Neural cell (in vitro differentiated cells): ENCODE results near the gene TOR1AIP2. TPM values are rescaled to one million over a fixed set of nuclear protein-coding genes. Genes with fewer than 3 reads are reported as not detected.

Experiments used
- H2AFZ ChIP-seq: fragments of 200-600, 300-800 bp; sonication (generic), shearing (Covaris generic); 2 replicates; pipeline ENCODE4 v1.6.0; 2014; ENCODE audit warnings: low read depth, mild to moderate bottlenecking, antibody characterized with exemption, low read length, moderate library complexity
- H3F3A ChIP-seq: fragments of 200-600 bp; shearing (Covaris generic); 2 replicates; pipeline ENCODE4 v1.6.1; 2016; ENCODE audit warnings: mild to moderate bottlenecking, moderate library complexity, mixed read lengths, antibody characterized with exemption, low read length; ENCODE audit not compliant: insufficient read depth, poor library complexity, severe bottlenecking
- H3K27ac ChIP-seq: fragments of 200-600, 300-800 bp; sonication (generic), shearing (Covaris generic); 2 replicates; pipeline ENCODE4 v1.5.1; 2014; ENCODE audit warnings: mild to moderate bottlenecking, low read length, moderate library complexity
- H3K27me3 ChIP-seq: fragments of 300-800, 200-600 bp; sonication (generic), shearing (Covaris generic); 2 replicates; pipeline ENCODE4 v1.6.0; 2014; ENCODE audit warnings: mild to moderate bottlenecking, low read depth, low read length, moderate library complexity; ENCODE audit not compliant: insufficient read depth
- H3K36me3 ChIP-seq: fragments of 300-800, 200-600 bp; sonication (generic), shearing (Covaris generic); 2 replicates; pipeline ENCODE4 v1.5.1; 2014; ENCODE audit warnings: mild to moderate bottlenecking, antibody characterized with exemption, low read length, moderate library complexity; ENCODE audit not compliant: insufficient read depth
- H3K4me2 ChIP-seq: fragments of 300-800, 200-600 bp; sonication (generic), shearing (Covaris generic); 2 replicates; pipeline ENCODE4 v1.6.0; 2014; ENCODE audit warnings: mild to moderate bottlenecking, low read length
- H3K4me3 ChIP-seq: fragments of 300-800, 200-600 bp; sonication (generic), shearing (Covaris generic); 2 replicates; pipeline ENCODE4 v1.5.1; 2014; ENCODE audit warnings: mild to moderate bottlenecking, low read length, moderate library complexity
- H3K79me2 ChIP-seq: fragments of 200-600 bp; shearing (Covaris generic); replicated peaks from 2 replicates; pipeline ENCODE4 v1.6.0; 2014; ENCODE audit warnings: mild to moderate bottlenecking, low read length, moderate library complexity; ENCODE audit not compliant: insufficient read depth
- H3K9ac ChIP-seq: fragments of 300-800, 200-600 bp; sonication (generic), shearing (Covaris generic); 2 replicates; pipeline ENCODE4 v1.6.1; 2016; ENCODE audit warnings: mild to moderate bottlenecking, low read length, mixed read lengths
- H3K9me2 ChIP-seq: fragments of 200-600 bp; shearing (Covaris generic); 2 replicates; pipeline ENCODE4 v1.6.1; 2016; ENCODE audit warnings: mild to moderate bottlenecking, low read length, mixed read lengths; ENCODE audit not compliant: insufficient read depth
- H3K9me3 ChIP-seq: fragments of 200-600, 300-800 bp; sonication (generic), shearing (Covaris generic); 2 replicates; pipeline ENCODE4 v1.6.1; 2016; ENCODE audit warnings: mild to moderate bottlenecking, mixed run types, low read length, moderate library complexity, mixed read lengths
- H4K20me1 ChIP-seq: fragments of 200-600 bp; shearing (Covaris generic); 2 replicates; pipeline ENCODE4 v1.6.1; 2016; ENCODE audit warnings: mild to moderate bottlenecking, mixed run types; ENCODE audit not compliant: insufficient read depth
- EP300 ChIP-seq: fragments of 450-650 bp; conservative IDR thresholded peaks from 2 replicates; pipeline ENCODE4 v1.6.1; 2014; ENCODE audit warnings: antibody characterized with exemption, mild to moderate bottlenecking, moderate library complexity; ENCODE audit not compliant: poor library complexity, severe bottlenecking
- EZH2 ChIP-seq: fragments of 200-600, 300-800 bp; shearing (Covaris generic), sonication (generic); IDR thresholded peaks from 2 replicates; pipeline ENCODE4 v1.6.1; 2014; ENCODE audit warnings: antibody characterized with exemption, low read length, borderline replicate concordance, mild to moderate bottlenecking; ENCODE audit not compliant: insufficient read depth, poor library complexity, severe bottlenecking
- MXI1 ChIP-seq: fragments of 450-650 bp; conservative IDR thresholded peaks from 2 replicates; pipeline ENCODE4 v1.6.1; 2014; ENCODE audit warnings: antibody characterized with exemption, mild to moderate bottlenecking; ENCODE audit not compliant: poor library complexity, severe bottlenecking
- POLR2AphosphoS5 ChIP-seq: IDR thresholded peaks from 2 replicates; pipeline ENCODE4 v1.6.1; 2012
- RAD21 ChIP-seq: fragments of 450-650 bp; conservative IDR thresholded peaks from 2 replicates; pipeline ENCODE4 v1.6.1; 2014; ENCODE audit warnings: antibody characterized with exemption, mild to moderate bottlenecking, moderate library complexity
- SMC3 ChIP-seq: fragments of 450-650 bp; conservative IDR thresholded peaks from 2 replicates; pipeline ENCODE4 v1.6.1; 2014; ENCODE audit warnings: antibody characterized with exemption, mild to moderate bottlenecking, moderate library complexity; ENCODE audit not compliant: poor library complexity
- TAF1 ChIP-seq: IDR thresholded peaks from 2 replicates; pipeline ENCODE4 v1.6.1; 2012; ENCODE audit warnings: low read depth
- polyA plus RNA-seq: library from polyadenylated mRNA; depleted of rRNA; stranded (reverse); fragments of >200 nt; gene quantifications from 2 replicates; pipeline ENCODE4 v1.2.3, GENCODE V29; 2014
- TF ChIP-seq, protein P1 (sequence below): IDR thresholded peaks from 2 replicates; pipeline ENCODE4 v1.6.1; 2012; ENCODE audit warnings: borderline replicate concordance
- TF ChIP-seq, protein P2 (sequence below): fragments of 450-650 bp; IDR thresholded peaks from 2 replicates; pipeline ENCODE4 v1.5.1; 2014; ENCODE audit warnings: antibody characterized with exemption, mild to moderate bottlenecking, moderate library complexity; ENCODE audit not compliant: poor library complexity, severe bottlenecking

Gene TOR1AIP2
- polyA plus RNA-seq, 1 donor from 2014 or later: 44.7 TPM

DNA sequence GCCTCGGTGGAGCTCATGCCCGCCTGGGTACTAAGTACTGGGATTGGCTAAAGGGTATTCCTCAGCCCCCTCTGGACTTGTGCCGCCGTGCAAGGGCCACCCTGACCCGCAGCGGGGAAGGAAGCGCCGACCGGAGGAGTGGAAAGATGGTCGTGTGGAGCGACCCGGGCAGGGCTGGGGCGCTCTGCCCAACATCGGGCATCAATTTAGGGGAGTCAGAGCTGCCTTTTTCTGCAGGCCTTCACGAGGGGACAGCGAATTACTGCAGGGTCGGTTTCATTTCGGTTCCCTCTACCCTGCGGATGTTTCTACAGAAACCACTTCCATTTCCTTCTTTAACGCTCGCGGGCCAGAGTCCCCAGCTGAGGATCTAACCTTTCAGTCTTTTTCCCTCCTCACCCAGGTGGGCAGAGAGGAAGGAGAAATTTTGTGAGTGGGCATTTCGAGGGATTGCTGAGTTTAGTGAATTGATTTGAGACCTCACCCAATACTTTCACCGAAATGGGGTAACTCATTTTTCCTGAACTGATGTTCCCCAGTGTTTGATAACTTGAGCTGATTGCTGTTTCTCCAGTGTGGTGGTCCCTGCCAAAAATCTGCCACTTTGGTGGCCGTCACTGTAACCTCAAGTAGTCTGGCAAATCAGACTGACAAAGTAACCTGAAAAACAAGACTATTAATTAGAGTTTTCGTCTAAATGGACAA is 5.6 kb upstream of the TOR1AIP2 start:
- H2AFZ ChIP-seq: peak overlapping the region; percentile 27
- H3K27me3 ChIP-seq: no peaks in the 10 kb centered on the region
- no peaks in the 10 kb centered on the region for H3K36me3 ChIP-seq

DNA sequence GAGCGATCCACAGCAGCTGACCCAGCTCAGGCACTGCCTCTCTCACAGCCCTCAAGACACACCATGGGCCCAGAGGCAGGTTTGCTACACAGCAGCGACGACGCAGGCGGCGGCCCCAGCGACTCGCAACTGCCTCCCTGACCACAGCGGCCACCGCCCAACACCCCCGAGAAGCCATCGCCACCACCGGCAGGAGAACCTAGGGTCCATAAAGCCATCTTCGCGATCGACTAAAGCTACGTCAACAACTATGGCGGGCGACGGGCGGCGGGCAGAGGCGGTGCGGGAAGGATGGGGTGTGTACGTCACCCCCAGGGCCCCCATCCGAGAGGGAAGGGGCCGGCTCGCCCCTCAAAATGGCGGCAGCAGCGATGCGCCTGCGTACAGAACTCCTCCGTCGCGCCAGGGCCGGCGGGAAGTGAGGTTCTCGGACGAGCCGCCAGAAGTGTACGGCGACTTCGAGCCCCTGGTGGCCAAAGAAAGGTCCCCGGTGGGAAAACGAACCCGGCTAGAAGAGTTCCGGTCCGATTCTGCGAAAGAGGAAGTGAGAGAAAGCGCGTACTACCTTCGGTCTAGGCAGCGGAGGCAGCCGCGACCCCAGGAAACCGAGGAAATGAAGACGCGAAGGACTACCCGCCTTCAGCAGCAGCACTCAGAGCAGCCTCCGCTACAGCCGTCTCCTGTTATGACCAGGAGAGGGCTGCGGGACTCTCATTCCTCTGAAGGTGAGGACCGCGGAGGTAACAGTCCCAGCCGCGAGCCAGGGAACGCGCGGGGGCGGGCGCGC is 4.8 kb upstream of the TOR1AIP2 start, which contains the start of gene TOR1AIP1:
TSS of gene TOR1AIP1 (plus strand) at position 33 of the 787 bp plus-strand sequence. CDS start at position 251, 218 bp downstream.
- Histone ChIP-seq H3F3A (peaks cover 5% of the 10 kb centered on the region), H4K20me1 (no peaks in the 10 kb centered on the region), H3K9me3 (no peaks in the 10 kb centered on the region), H3K36me3 (no peaks in the 10 kb centered on the region), H3K9me2 (no peaks in the 10 kb centered on the region), H3K4me3 (peak within 1 kb of the TSS; percentile 91), H3K27me3 (no peaks in the 10 kb centered on the region), H3K4me2 (peak within 1 kb of the TSS; percentile 80), H3K9ac (peak within 1 kb of the TSS; percentile 100), H3K27ac (peak within 1 kb of the TSS; percentile 100), H3K79me2 (peaks cover 5% of the 10 kb centered on the region), H2AFZ (peak within 1 kb of the TSS; percentile 99)
- TF ChIP-seq, protein P1, sequence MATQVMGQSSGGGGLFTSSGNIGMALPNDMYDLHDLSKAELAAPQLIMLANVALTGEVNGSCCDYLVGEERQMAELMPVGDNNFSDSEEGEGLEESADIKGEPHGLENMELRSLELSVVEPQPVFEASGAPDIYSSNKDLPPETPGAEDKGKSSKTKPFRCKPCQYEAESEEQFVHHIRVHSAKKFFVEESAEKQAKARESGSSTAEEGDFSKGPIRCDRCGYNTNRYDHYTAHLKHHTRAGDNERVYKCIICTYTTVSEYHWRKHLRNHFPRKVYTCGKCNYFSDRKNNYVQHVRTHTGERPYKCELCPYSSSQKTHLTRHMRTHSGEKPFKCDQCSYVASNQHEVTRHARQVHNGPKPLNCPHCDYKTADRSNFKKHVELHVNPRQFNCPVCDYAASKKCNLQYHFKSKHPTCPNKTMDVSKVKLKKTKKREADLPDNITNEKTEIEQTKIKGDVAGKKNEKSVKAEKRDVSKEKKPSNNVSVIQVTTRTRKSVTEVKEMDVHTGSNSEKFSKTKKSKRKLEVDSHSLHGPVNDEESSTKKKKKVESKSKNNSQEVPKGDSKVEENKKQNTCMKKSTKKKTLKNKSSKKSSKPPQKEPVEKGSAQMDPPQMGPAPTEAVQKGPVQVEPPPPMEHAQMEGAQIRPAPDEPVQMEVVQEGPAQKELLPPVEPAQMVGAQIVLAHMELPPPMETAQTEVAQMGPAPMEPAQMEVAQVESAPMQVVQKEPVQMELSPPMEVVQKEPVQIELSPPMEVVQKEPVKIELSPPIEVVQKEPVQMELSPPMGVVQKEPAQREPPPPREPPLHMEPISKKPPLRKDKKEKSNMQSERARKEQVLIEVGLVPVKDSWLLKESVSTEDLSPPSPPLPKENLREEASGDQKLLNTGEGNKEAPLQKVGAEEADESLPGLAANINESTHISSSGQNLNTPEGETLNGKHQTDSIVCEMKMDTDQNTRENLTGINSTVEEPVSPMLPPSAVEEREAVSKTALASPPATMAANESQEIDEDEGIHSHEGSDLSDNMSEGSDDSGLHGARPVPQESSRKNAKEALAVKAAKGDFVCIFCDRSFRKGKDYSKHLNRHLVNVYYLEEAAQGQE: peak; percentile 74
- TF ChIP-seq, protein P2, sequence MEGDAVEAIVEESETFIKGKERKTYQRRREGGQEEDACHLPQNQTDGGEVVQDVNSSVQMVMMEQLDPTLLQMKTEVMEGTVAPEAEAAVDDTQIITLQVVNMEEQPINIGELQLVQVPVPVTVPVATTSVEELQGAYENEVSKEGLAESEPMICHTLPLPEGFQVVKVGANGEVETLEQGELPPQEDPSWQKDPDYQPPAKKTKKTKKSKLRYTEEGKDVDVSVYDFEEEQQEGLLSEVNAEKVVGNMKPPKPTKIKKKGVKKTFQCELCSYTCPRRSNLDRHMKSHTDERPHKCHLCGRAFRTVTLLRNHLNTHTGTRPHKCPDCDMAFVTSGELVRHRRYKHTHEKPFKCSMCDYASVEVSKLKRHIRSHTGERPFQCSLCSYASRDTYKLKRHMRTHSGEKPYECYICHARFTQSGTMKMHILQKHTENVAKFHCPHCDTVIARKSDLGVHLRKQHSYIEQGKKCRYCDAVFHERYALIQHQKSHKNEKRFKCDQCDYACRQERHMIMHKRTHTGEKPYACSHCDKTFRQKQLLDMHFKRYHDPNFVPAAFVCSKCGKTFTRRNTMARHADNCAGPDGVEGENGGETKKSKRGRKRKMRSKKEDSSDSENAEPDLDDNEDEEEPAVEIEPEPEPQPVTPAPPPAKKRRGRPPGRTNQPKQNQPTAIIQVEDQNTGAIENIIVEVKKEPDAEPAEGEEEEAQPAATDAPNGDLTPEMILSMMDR: peak; percentile 71
- TF ChIP-seq RAD21 (peak; percentile 66), TAF1 (peak; percentile 88), POLR2AphosphoS5 (peak; percentile 96), SMC3 (peak; percentile 76), MXI1 (peak; percentile 63)

More for the DNA sequence above, 5.6 kb upstream of the TOR1AIP2 start:
- peak overlapping the region; percentile 100 for H3K27ac ChIP-seq
- peaks cover 5% of the 10 kb centered on the region for H3F3A ChIP-seq
- peak overlapping the region; percentile 100 for H3K9ac ChIP-seq
- H3K4me2 ChIP-seq: peak overlapping the region; percentile 58
- no peaks in the 10 kb centered on the region for H3K9me3 ChIP-seq
- no peaks in the 10 kb centered on the region for H4K20me1 ChIP-seq
- H3K9me2 ChIP-seq: no peaks in the 10 kb centered on the region
- peaks cover 4% of the 10 kb centered on the region for H3K79me2 ChIP-seq
- TF ChIP-seq TAF1 (no peak), POLR2AphosphoS5 (no peak), MXI1 (no peak), EP300 (no peak), EZH2 (no peak), RAD21 (no peak), SMC3 (no peak)
- TF ChIP-seq, protein P1: no peak
- TF ChIP-seq, protein P2: no peak
- peak overlapping the region; percentile 91 for H3K4me3 ChIP-seq
